Esophagus muscularis mucosa (tissue), 4 donors: ENCODE results near the gene CHRNA4. TPM values are rescaled to one million over a fixed set of nuclear protein-coding genes. Genes with fewer than 3 reads are reported as not detected.

Experiments
- DNase-seq: peaks from one replicate; pipeline ENCODE4 v3.0.0-alpha.2; 2017; ENCODE audit errors: extremely low spot score
- H3K27ac ChIP-seq, 4 donors: fragments of 200-600 bp; sonication (generic); replicated peaks in 1 of 4; 1 replicate in 3 of 4; 2 replicates in 1 of 4; pipeline ENCODE4 v1.5.1; 2016 to 2019; ENCODE audit warnings: mild to moderate bottlenecking in 1 of 4
- H3K27me3 ChIP-seq, 4 donors: fragments of 200-600 bp; sonication (generic); one replicate each; pipeline versions ENCODE4 v1.5.1 to v1.6.0; 2016 to 2019
- H3K36me3 ChIP-seq, 4 donors: fragments of 200-600 bp; sonication (generic); one replicate each; pipeline ENCODE4 v1.5.1; 2016 to 2019
- H3K4me1 ChIP-seq, 4 donors: fragments of 200-600 bp; sonication (generic); one replicate each; pipeline ENCODE4 v1.5.1; 2016 to 2019
- H3K4me3 ChIP-seq, 4 donors: fragments of 200-600 bp; sonication (generic); 1 replicate in 2 of 4; 2 replicates in 2 of 4; pipeline ENCODE4 v1.5.1; 2016 to 2019; ENCODE audit warnings: mild to moderate bottlenecking in 4 of 4, moderate library complexity in 1 of 4
- H3K9me3 ChIP-seq, 4 donors: fragments of 200-600 bp; sonication (generic); 1 replicate in 3 of 4; 2 replicates in 1 of 4; pipeline ENCODE4 v1.5.1; 2016 to 2019
- EP300 ChIP-seq: sonication (generic); formaldehyde crosslinking; IDR thresholded peaks from one replicate; pipeline ENCODE4 v1.6.1; 2017; ENCODE audit warnings: antibody characterized with exemption
- POLR2A ChIP-seq: fragments of 450-650 bp; IDR thresholded peaks from one replicate; pipeline ENCODE4 v1.6.1; 2017; ENCODE audit warnings: antibody characterized with exemption, moderate library complexity, mild to moderate bottlenecking, low read depth
- POLR2AphosphoS5 ChIP-seq, 2 donors: sonication (generic); formaldehyde crosslinking; IDR thresholded peaks; one replicate each; pipeline ENCODE4 v1.6.1; 2017; ENCODE audit warnings: antibody characterized with exemption in 2 of 2
- WGBS: methylation state at CpG from one replicate; pipeline ENCODE4 v1.1.5; 2018; 5-methylcytosine and 5-hydroxymethylcytosine counted together
- intact Hi-C: fragments of 100-400 bp; cut with DNase I; formaldehyde crosslinking; loops from one replicate; pipeline ENCODE4 v1.15.1; 2023
- total RNA-seq, 4 donors: library from RNA; depleted of rRNA; stranded (reverse); fragments of >200 nt; gene quantifications; one replicate each; pipeline versions ENCODE4 v1.1.0 to v1.2.1, GENCODE V29; 2016
- TF ChIP-seq, protein P1 (sequence below), 3 experiments: fragments of 200-600 bp in 2 of 3; fragments of 450-650 bp in 1 of 3; sonication (generic) in 2 of 3; IDR thresholded peaks; one replicate each; pipeline ENCODE4 v1.5.1; 2017 to 2019; ENCODE audit warnings: antibody characterized with exemption in 3 of 3, mild to moderate bottlenecking in 2 of 3, moderate library complexity in 1 of 3

CHRNA4 gene
- total RNA-seq, 4 donors from 2014 or later: not detected

- Histone ChIP-seq H3K9me3 (no peaks in the 10 kb centered on the region), H3K27me3 (peaks cover 0 to 97% (median 0%) of the 10 kb centered on the region in 4 donors), H3K4me3 (no peak overlapping the region), H3K36me3 (no peaks in the 10 kb centered on the region), H3K27ac (no peak overlapping the region), H3K4me1 (peaks cover 0 to 12% (median 4%) of the 10 kb centered on the region in 4 donors)
- TF ChIP-seq EP300: no peak
- TF ChIP-seq, protein P1, sequence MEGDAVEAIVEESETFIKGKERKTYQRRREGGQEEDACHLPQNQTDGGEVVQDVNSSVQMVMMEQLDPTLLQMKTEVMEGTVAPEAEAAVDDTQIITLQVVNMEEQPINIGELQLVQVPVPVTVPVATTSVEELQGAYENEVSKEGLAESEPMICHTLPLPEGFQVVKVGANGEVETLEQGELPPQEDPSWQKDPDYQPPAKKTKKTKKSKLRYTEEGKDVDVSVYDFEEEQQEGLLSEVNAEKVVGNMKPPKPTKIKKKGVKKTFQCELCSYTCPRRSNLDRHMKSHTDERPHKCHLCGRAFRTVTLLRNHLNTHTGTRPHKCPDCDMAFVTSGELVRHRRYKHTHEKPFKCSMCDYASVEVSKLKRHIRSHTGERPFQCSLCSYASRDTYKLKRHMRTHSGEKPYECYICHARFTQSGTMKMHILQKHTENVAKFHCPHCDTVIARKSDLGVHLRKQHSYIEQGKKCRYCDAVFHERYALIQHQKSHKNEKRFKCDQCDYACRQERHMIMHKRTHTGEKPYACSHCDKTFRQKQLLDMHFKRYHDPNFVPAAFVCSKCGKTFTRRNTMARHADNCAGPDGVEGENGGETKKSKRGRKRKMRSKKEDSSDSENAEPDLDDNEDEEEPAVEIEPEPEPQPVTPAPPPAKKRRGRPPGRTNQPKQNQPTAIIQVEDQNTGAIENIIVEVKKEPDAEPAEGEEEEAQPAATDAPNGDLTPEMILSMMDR (IDR thresholded peaks at IDR 0.05): no peak
- no peak for TF ChIP-seq POLR2AphosphoS5 (IDR thresholded peaks at IDR 0.05)
- TF ChIP-seq POLR2A: no peak
- DNase-seq: no peak
- WGBS: 81% methylated on average over 12 of the region's 25 CpGs
- intact Hi-C loops: no loop called here
Measured at GRCh38 chr20:63397946-63398450, 36.8 kb upstream of the CHRNA4 start.

DNA sequence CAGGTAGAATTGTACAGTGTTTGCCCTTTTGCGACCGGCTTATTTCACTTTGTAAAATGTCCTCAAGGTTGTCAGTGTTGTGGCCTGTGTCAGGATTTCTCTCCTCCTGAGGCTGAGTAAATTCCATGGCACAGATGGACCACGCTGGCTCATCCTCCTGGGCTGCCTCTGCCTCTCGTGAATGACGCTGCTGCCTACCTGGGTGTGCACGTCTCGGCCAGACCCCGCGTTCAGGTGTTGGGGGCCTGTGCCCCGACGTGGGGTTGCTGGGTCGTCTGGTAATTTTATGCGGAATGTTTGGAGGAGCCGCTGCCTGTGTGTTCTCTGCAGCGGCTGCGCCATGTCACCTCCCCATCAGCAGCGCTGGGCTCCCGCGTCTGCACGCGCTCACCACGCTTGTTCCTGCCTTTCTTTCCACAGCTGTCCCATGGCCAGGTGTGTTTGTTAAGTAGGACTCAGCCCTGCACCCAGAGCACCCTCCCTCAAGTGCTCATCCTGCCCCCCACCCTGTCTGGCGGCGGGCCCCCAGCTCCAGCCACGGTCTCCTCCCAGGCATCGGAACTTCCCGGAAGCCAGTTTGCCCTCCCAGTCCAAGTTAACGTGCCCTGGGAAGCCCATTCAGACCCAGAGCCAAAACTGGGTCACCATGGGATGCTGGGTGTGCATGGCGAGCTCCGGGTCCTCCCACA, 36.1 kb upstream of the CHRNA4 start:
- no peak overlapping the region for H3K4me3 ChIP-seq
- H3K27me3 ChIP-seq: peaks cover 0 to 96% (median 0%) of the 10 kb centered on the region in 4 donors
- H3K9me3 ChIP-seq: no peaks in the 10 kb centered on the region
- H3K4me1 ChIP-seq: peaks cover 0 to 12% (median 4%) of the 10 kb centered on the region in 4 donors
- H3K27ac ChIP-seq: no peak overlapping the region
- intact Hi-C loops: no loop called here
- no peaks in the 10 kb centered on the region for H3K36me3 ChIP-seq
- DNase-seq: no peak
- 85% methylated on average over 27 of the region's 30 CpGs for WGBS
- TF ChIP-seq, protein P1 (IDR thresholded peaks at IDR 0.05): no peak
- no peak for TF ChIP-seq EP300
- TF ChIP-seq POLR2A: no peak
- TF ChIP-seq POLR2AphosphoS5 (IDR thresholded peaks at IDR 0.05): no peak

DNA sequence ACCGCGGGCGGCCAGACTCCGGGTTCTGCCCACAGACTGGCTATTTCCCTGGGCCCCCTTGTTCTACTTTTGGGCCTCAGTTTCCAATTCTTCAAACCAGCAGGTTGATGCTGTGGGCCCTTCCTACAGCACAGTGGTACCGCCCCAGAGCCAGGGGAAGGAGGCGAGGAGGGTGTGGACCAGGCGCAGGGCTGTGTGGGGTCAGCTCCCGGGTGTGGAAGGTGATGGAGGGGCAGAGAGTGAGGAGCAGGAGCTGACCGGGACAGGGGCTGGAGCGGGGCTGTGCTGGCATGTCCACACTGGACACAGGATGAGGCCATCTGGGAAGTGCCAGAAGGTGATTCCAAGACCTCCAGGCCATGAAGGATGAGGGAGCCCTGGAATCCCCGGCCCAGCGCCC, 35.2 kb upstream of the CHRNA4 start:
- TF ChIP-seq, protein P1 (IDR thresholded peaks at IDR 0.05): no peak
- no peak for TF ChIP-seq POLR2AphosphoS5 (IDR thresholded peaks at IDR 0.05)
- TF ChIP-seq POLR2A: no peak
- TF ChIP-seq EP300: no peak
- intact Hi-C loops: no loop called here
- Histone ChIP-seq H3K27me3 (peaks cover 0 to 96% (median 0%) of the 10 kb centered on the region in 4 donors), H3K4me1 (peaks cover 0 to 12% (median 4%) of the 10 kb centered on the region in 4 donors), H3K4me3 (no peak overlapping the region), H3K9me3 (peaks cover 0 to 5% (median 2%) of the 10 kb centered on the region in 4 donors), H3K36me3 (no peaks in the 10 kb centered on the region), H3K27ac (no peak overlapping the region)
- DNase-seq: no peak
- 77% methylated on average over 12 of the region's 12 CpGs for WGBS

- H3K36me3 ChIP-seq: no peaks in the 10 kb centered on the region
- WGBS: 61% methylated on average over 11 of the region's 14 CpGs
- peaks cover 0 to 91% (median 0%) of the 10 kb centered on the region in 4 donors for H3K27me3 ChIP-seq
- no peak overlapping the region for H3K27ac ChIP-seq
- no peak for DNase-seq
- H3K9me3 ChIP-seq: peaks cover 0 to 10% (median 4%) of the 10 kb centered on the region in 4 donors
- peaks cover 0 to 12% (median 4%) of the 10 kb centered on the region in 4 donors for H3K4me1 ChIP-seq
- intact Hi-C loops: no loop called here
- H3K4me3 ChIP-seq: no peak overlapping the region
- no peak for TF ChIP-seq POLR2AphosphoS5 (IDR thresholded peaks at IDR 0.05)
- no peak for TF ChIP-seq POLR2A
- TF ChIP-seq, protein P1 (IDR thresholded peaks at IDR 0.05): no peak
- TF ChIP-seq EP300: no peak
Measured at GRCh38 chr20:63395723-63396122, 34.6 kb upstream of the CHRNA4 start.
